Measurements from ENCODE around the gene ST3GAL2. TPM values are rescaled to one million over a fixed set of nuclear protein-coding genes. Genes with fewer than 3 reads are reported as not detected.
"Not testable (repeated sequence)": the region's sequence is repeated elsewhere in the genome, so short reads cannot be mapped to it uniquely, and the experiment has no call there.

ST3GAL2 gene
- total RNA-seq, 1 donor from 2014 or later: 24.5 TPM

- Histone ChIP-seq H3K4me1 (ENCODE audit: control insufficient read depth in 3 of 3, insufficient read depth in 3 of 3, low read length in 3 of 3) (peaks cover 19 to 24% (median 24%) of the 10 kb centered on the region in 3 donors), H3K27me3 (ENCODE audit: control insufficient read depth in 3 of 3, insufficient read depth in 3 of 3, low read length in 3 of 3) (no peaks in the 10 kb centered on the region), H3K4me3 (ENCODE audit: low read length in 3 of 3) (no peak overlapping the region), H3K9ac (ENCODE audit: low read depth in 1 of 3, low read length in 3 of 3) (peak overlapping the region in 1 of 3 donors; percentile 21), H3K36me3 (ENCODE audit: control insufficient read depth in 3 of 3, insufficient read depth in 3 of 3, low read length in 3 of 3) (peaks cover 9 to 26% (median 11%) of the 10 kb centered on the region in 3 donors), H3K9me3 (ENCODE audit: control insufficient read depth in 3 of 3, low read length in 3 of 3) (no peaks in the 10 kb centered on the region), H3K27ac (ENCODE audit: low read depth, low read length) (no peak overlapping the region)
Observed at GRCh38 chr16:70391446-70391845, 47.5 kb downstream of the ST3GAL2 start.

GRCh38 chr16:70390774-70391173, 48.1 kb downstream of the ST3GAL2 start:
- H3K4me3 ChIP-seq (ENCODE audit: low read length in 3 of 3): no peak overlapping the region
- H3K9ac ChIP-seq (ENCODE audit: low read depth in 1 of 3, low read length in 3 of 3): peak overlapping the region in 1 of 3 donors; percentile 25
- H3K36me3 ChIP-seq (ENCODE audit: control insufficient read depth in 3 of 3, insufficient read depth in 3 of 3, low read length in 3 of 3): peaks cover 9 to 24% (median 11%) of the 10 kb centered on the region in 3 donors
- peaks cover 19 to 25% (median 24%) of the 10 kb centered on the region in 3 donors for H3K4me1 ChIP-seq (ENCODE audit: control insufficient read depth in 3 of 3, insufficient read depth in 3 of 3, low read length in 3 of 3)
- no peaks in the 10 kb centered on the region for H3K27me3 ChIP-seq (ENCODE audit: control insufficient read depth in 3 of 3, insufficient read depth in 3 of 3, low read length in 3 of 3)
- H3K27ac ChIP-seq (ENCODE audit: low read depth, low read length): no peak overlapping the region
- no peaks in the 10 kb centered on the region for H3K9me3 ChIP-seq (ENCODE audit: control insufficient read depth in 3 of 3, low read length in 3 of 3)

GRCh38 chr16:70388006-70388680, 50.8 kb downstream of the ST3GAL2 start:
- no peaks in the 10 kb centered on the region for H3K27me3 ChIP-seq (ENCODE audit: control insufficient read depth in 3 of 3, insufficient read depth in 3 of 3, low read length in 3 of 3)
- peaks cover 16 to 20% (median 18%) of the 10 kb centered on the region in 3 donors for H3K4me1 ChIP-seq (ENCODE audit: control insufficient read depth in 3 of 3, insufficient read depth in 3 of 3, low read length in 3 of 3)
- H3K9me3 ChIP-seq (ENCODE audit: control insufficient read depth in 3 of 3, low read length in 3 of 3): no peaks in the 10 kb centered on the region
- H3K4me3 ChIP-seq (ENCODE audit: low read length in 3 of 3): no peak overlapping the region
- H3K36me3 ChIP-seq (ENCODE audit: control insufficient read depth in 3 of 3, insufficient read depth in 3 of 3, low read length in 3 of 3): peaks cover 5 to 15% (median 5%) of the 10 kb centered on the region in 3 donors
- H3K9ac ChIP-seq (ENCODE audit: low read depth in 1 of 3, low read length in 3 of 3): no peak overlapping the region
- H3K27ac ChIP-seq (ENCODE audit: low read depth, low read length): peak overlapping the region; percentile 54

DNA sequence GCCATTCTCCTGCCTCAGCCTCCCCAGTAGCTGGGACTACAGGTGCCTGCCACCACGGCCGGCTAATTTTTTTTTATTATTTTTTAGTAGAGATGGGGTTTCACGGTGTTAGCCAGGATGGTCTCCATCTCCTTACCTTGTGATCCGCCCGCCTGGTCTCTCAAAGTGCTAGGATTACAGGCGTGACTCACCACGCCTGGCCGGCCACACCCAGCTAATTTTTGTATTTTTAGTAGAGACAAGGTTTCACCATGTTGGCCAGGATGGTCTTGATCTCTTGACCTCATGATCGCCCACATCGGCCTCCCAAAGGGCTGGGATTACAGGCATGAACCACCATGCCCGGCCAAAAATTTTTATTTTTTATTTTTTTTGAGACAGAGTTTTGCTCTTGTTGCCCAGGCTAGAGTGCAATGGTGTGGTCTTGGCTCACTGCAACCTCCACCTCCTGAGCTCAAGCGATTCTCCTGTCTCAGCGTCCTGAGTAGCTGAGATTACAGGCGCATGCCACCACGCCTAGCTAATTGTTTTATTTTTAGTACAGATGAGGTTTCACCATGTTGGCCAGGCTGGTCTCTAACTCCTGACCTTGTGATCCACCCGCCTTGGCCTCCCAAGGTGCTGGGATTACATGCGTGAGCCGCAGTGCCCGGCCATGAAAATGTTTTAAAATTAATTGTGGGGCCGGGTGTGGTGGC, 52.5 kb downstream of the ST3GAL2 start:
- Histone ChIP-seq H3K4me1 (ENCODE audit: control insufficient read depth in 3 of 3, insufficient read depth in 3 of 3, low read length in 3 of 3) (peaks cover 11 to 15% (median 12%) of the 10 kb centered on the region in 3 donors), H3K27ac (ENCODE audit: low read depth, low read length) (peak overlapping the region; percentile 95), H3K9ac (ENCODE audit: low read depth in 1 of 3, low read length in 3 of 3) (peak overlapping the region in 2 of 3 donors; percentile 56 to 60), H3K36me3 (ENCODE audit: control insufficient read depth in 3 of 3, insufficient read depth in 3 of 3, low read length in 3 of 3) (peaks cover 8 to 22% (median 12%) of the 10 kb centered on the region in 3 donors)
- H3K9me3 ChIP-seq (ENCODE audit: control insufficient read depth in 3 of 3, low read length in 3 of 3); H3K27me3 ChIP-seq (ENCODE audit: control insufficient read depth in 3 of 3, insufficient read depth in 3 of 3, low read length in 3 of 3); H3K4me3 ChIP-seq (ENCODE audit: low read length in 3 of 3): not testable (repeated sequence)

- Histone ChIP-seq H3K4me3 (ENCODE audit: low read length in 3 of 3) (no peak overlapping the region), H3K9ac (ENCODE audit: low read depth in 1 of 3, low read length in 3 of 3) (no peak overlapping the region), H3K27ac (ENCODE audit: low read depth, low read length) (no peak overlapping the region), H3K27me3 (ENCODE audit: control insufficient read depth in 3 of 3, insufficient read depth in 3 of 3, low read length in 3 of 3) (no peaks in the 10 kb centered on the region), H3K36me3 (ENCODE audit: control insufficient read depth in 3 of 3, insufficient read depth in 3 of 3, low read length in 3 of 3) (peaks cover 9 to 18% (median 12%) of the 10 kb centered on the region in 3 donors), H3K4me1 (ENCODE audit: control insufficient read depth in 3 of 3, insufficient read depth in 3 of 3, low read length in 3 of 3) (peaks cover 13 to 27% (median 22%) of the 10 kb centered on the region in 3 donors), H3K9me3 (ENCODE audit: control insufficient read depth in 3 of 3, low read length in 3 of 3) (no peaks in the 10 kb centered on the region)
Observed at GRCh38 chr16:70383421-70383960, 55.4 kb downstream of the ST3GAL2 start.

DNA sequence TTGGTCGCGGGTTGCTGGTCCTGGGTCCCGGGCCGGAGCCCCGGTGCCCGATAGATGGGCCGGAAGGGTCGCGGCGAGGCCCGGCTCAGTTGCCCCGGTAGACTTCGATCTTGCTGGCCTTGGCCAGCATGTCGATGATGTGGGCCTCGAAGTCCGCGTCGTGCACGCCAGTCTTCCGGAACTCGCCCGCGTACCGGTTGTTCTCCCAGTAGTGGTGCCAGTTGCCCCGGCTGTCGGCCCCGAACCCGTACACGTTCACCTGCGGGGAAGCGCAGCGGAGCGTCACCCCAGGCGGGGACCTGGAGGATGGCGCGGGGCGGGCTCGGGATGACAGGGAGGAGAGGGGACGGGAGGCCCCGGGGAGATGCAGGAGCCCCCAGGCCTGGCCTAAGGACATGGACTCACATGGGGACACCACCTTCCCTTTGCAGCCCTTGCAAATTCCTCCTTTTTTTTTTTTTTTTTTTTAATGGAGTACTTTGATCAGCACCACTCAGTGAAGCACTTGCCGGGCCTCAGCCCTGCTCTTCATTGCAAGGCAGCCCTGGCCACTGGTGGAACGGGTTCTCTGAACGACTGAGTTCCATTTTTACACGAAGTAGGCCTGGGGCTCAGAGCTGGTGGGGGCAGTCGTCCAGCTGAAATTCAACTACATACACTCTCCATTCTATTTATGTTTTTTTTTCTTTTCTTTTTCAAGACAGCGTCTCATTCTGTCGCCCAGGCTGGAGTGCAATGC, 57.1 kb downstream of the ST3GAL2 start:
- peak overlapping the region; percentile 44 to 85 (median 72) for H3K9ac ChIP-seq (ENCODE audit: low read depth in 1 of 3, low read length in 3 of 3)
- H3K27ac ChIP-seq (ENCODE audit: low read depth, low read length): peak overlapping the region; percentile 85
- H3K4me1 ChIP-seq (ENCODE audit: control insufficient read depth in 3 of 3, insufficient read depth in 3 of 3, low read length in 3 of 3): peaks cover 13 to 27% (median 17%) of the 10 kb centered on the region in 3 donors
- no peaks in the 10 kb centered on the region for H3K9me3 ChIP-seq (ENCODE audit: control insufficient read depth in 3 of 3, low read length in 3 of 3)
- peaks cover 4 to 12% (median 7%) of the 10 kb centered on the region in 3 donors for H3K36me3 ChIP-seq (ENCODE audit: control insufficient read depth in 3 of 3, insufficient read depth in 3 of 3, low read length in 3 of 3)
- H3K4me3 ChIP-seq (ENCODE audit: low read length in 3 of 3): peak overlapping the region; percentile 73 to 88 (median 84)
- H3K27me3 ChIP-seq (ENCODE audit: control insufficient read depth in 3 of 3, insufficient read depth in 3 of 3, low read length in 3 of 3): no peaks in the 10 kb centered on the region

DNA sequence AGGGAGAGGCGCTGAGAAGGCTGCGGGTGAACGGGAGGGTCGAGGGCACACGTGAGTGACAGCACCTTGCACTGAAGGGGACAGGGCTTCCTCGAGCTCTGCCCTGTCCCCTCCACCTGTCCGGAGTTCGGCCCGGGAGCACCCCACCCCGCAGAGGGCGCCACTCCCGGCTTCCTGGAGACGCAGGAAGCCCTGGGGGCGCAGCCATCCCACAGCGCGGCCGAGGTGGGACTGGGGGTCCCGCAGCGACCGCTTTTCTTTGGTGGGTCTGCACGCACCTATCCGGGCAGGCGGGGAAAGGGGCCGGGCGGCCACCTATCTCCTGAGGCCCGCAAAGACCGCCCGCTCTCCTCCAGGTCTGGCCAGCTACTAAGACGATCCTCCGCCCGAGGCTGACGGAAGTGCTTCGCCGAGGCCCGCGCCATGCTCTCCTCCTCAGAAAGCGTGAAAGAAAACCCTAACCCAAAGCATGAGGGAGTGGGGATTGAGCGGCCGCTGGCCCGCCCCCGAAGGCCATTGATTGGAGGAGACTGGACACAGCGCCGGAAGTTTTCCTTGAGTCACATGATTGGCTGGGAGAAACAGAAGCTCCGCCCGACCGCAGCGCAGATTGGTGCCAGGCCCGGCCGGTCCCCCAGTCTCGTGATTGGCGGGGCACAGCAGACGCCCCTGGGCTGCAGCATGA, 57.8 kb downstream of the ST3GAL2 start:
- Histone ChIP-seq H3K9me3 (ENCODE audit: control insufficient read depth in 3 of 3, low read length in 3 of 3) (no peaks in the 10 kb centered on the region), H3K27ac (ENCODE audit: low read depth, low read length) (peak overlapping the region; percentile 85), H3K36me3 (ENCODE audit: control insufficient read depth in 3 of 3, insufficient read depth in 3 of 3, low read length in 3 of 3) (peaks cover 4 to 15% (median 11%) of the 10 kb centered on the region in 3 donors), H3K4me3 (ENCODE audit: low read length in 3 of 3) (peak overlapping the region; percentile 73 to 88 (median 84)), H3K4me1 (ENCODE audit: control insufficient read depth in 3 of 3, insufficient read depth in 3 of 3, low read length in 3 of 3) (peaks cover 16 to 30% (median 16%) of the 10 kb centered on the region in 3 donors), H3K9ac (ENCODE audit: low read depth in 1 of 3, low read length in 3 of 3) (peak overlapping the region; percentile 74 to 91 (median 77)), H3K27me3 (ENCODE audit: control insufficient read depth in 3 of 3, insufficient read depth in 3 of 3, low read length in 3 of 3) (no peaks in the 10 kb centered on the region)

- H3K9me3 ChIP-seq (ENCODE audit: control insufficient read depth in 3 of 3, low read length in 3 of 3): no peaks in the 10 kb centered on the region
- peaks cover 4 to 18% (median 11%) of the 10 kb centered on the region in 3 donors for H3K36me3 ChIP-seq (ENCODE audit: control insufficient read depth in 3 of 3, insufficient read depth in 3 of 3, low read length in 3 of 3)
- peaks cover 19 to 33% (median 19%) of the 10 kb centered on the region in 3 donors for H3K4me1 ChIP-seq (ENCODE audit: control insufficient read depth in 3 of 3, insufficient read depth in 3 of 3, low read length in 3 of 3)
- H3K4me3 ChIP-seq (ENCODE audit: low read length in 3 of 3): peak overlapping the region; percentile 73 to 88 (median 84)
- peak overlapping the region; percentile 74 to 91 (median 77) for H3K9ac ChIP-seq (ENCODE audit: low read depth in 1 of 3, low read length in 3 of 3)
- no peaks in the 10 kb centered on the region for H3K27me3 ChIP-seq (ENCODE audit: control insufficient read depth in 3 of 3, insufficient read depth in 3 of 3, low read length in 3 of 3)
- H3K27ac ChIP-seq (ENCODE audit: low read depth, low read length): peak overlapping the region; percentile 85
Observed at GRCh38 chr16:70380248-70380918, 58.5 kb downstream of the ST3GAL2 start.
